PC-3 (cell line): ENCODE measurements around the gene MATN1.

Experiments used
- CTCF ChIP-seq: fragments of 300-600 bp; sonication (generic); conservative IDR thresholded peaks from 2 replicates; pipeline ENCODE4 v1.5.1; 2017; ENCODE audit warnings: antibody characterized with exemption, low read depth, mild to moderate bottlenecking, low read length
- EZH2 ChIP-seq: fragments of 300-600 bp; sonication (generic); IDR thresholded peaks from one replicate; pipeline ENCODE4 v1.6.1; 2017; ENCODE audit warnings: antibody characterized with exemption, mild to moderate bottlenecking, low read length; ENCODE audit not compliant: unreplicated experiment
- EZH2phosphoT487 ChIP-seq: fragments of 300-600 bp; sonication (generic); IDR thresholded peaks from 2 replicates; pipeline ENCODE4 v1.6.1; 2018; ENCODE audit warnings: mild to moderate bottlenecking, antibody characterized with exemption, low read length, borderline replicate concordance

GRCh38 chr1:30770150-30770549 lies 46.8 kb upstream of the MATN1 start:
- no peak for TF ChIP-seq CTCF
- no peak for TF ChIP-seq EZH2
- TF ChIP-seq EZH2phosphoT487, result no peak
